ENCODE results near the gene G3BP2.

DNA sequence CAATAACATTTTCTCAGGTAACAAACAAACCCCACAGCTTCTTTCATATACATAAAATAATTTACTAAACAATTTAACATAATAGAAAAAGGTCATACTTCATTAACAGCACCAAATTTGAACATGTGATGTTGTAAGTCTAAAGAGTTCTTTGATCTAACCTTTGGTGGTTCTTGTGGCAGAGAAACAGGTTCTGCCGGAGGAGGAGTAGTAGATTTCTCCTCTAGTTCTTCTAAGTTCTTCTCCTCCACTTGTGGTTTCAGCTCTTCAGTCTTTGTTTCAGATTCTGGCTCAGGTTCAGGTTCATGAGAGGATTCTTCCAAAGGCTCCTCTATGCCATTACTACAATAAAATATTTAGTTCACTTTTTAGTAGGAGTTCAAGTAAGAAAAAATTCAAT lies 18.3 kb downstream of the G3BP2 start:
- TF ChIP-seq, protein P1, sequence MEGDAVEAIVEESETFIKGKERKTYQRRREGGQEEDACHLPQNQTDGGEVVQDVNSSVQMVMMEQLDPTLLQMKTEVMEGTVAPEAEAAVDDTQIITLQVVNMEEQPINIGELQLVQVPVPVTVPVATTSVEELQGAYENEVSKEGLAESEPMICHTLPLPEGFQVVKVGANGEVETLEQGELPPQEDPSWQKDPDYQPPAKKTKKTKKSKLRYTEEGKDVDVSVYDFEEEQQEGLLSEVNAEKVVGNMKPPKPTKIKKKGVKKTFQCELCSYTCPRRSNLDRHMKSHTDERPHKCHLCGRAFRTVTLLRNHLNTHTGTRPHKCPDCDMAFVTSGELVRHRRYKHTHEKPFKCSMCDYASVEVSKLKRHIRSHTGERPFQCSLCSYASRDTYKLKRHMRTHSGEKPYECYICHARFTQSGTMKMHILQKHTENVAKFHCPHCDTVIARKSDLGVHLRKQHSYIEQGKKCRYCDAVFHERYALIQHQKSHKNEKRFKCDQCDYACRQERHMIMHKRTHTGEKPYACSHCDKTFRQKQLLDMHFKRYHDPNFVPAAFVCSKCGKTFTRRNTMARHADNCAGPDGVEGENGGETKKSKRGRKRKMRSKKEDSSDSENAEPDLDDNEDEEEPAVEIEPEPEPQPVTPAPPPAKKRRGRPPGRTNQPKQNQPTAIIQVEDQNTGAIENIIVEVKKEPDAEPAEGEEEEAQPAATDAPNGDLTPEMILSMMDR (IDR thresholded peaks at IDR 0.05): no peak
- TF ChIP-seq EZH2 (IDR thresholded peaks at IDR 0.05; ENCODE audit: borderline replicate concordance, insufficient read depth, low read depth, low read length, poor library complexity, severe bottlenecking): no peak

Data from B cell (primary cell).